Esophagus muscularis mucosa (tissue), 4 donors: Measurements from ENCODE around the gene ZNF511. TPM values are rescaled to one million over a fixed set of nuclear protein-coding genes. Genes with fewer than 3 reads are reported as not detected.

Source experiments
- DNase-seq: peaks from one replicate; pipeline ENCODE4 v3.0.0-alpha.2; 2017; ENCODE audit errors: extremely low spot score
- H3K27ac ChIP-seq, 4 donors: fragments of 200-600 bp; sonication (generic); replicated peaks in 1 of 4; 1 replicate in 3 of 4; 2 replicates in 1 of 4; pipeline ENCODE4 v1.5.1; 2016 to 2019; ENCODE audit warnings: mild to moderate bottlenecking in 1 of 4
- H3K27me3 ChIP-seq, 4 donors: fragments of 200-600 bp; sonication (generic); one replicate each; pipeline versions ENCODE4 v1.5.1 to v1.6.0; 2016 to 2019
- H3K36me3 ChIP-seq, 4 donors: fragments of 200-600 bp; sonication (generic); one replicate each; pipeline ENCODE4 v1.5.1; 2016 to 2019
- H3K4me1 ChIP-seq, 4 donors: fragments of 200-600 bp; sonication (generic); one replicate each; pipeline ENCODE4 v1.5.1; 2016 to 2019
- H3K4me3 ChIP-seq, 4 donors: fragments of 200-600 bp; sonication (generic); 1 replicate in 2 of 4; 2 replicates in 2 of 4; pipeline ENCODE4 v1.5.1; 2016 to 2019; ENCODE audit warnings: mild to moderate bottlenecking in 4 of 4, moderate library complexity in 1 of 4
- H3K9me3 ChIP-seq, 4 donors: fragments of 200-600 bp; sonication (generic); 1 replicate in 3 of 4; 2 replicates in 1 of 4; pipeline ENCODE4 v1.5.1; 2016 to 2019
- EP300 ChIP-seq: sonication (generic); formaldehyde crosslinking; IDR thresholded peaks from one replicate; pipeline ENCODE4 v1.6.1; 2017; ENCODE audit warnings: antibody characterized with exemption
- POLR2A ChIP-seq: fragments of 450-650 bp; IDR thresholded peaks from one replicate; pipeline ENCODE4 v1.6.1; 2017; ENCODE audit warnings: antibody characterized with exemption, moderate library complexity, mild to moderate bottlenecking, low read depth
- POLR2AphosphoS5 ChIP-seq, 2 donors: sonication (generic); formaldehyde crosslinking; IDR thresholded peaks; one replicate each; pipeline ENCODE4 v1.6.1; 2017; ENCODE audit warnings: antibody characterized with exemption in 2 of 2
- WGBS: methylation state at CpG from one replicate; pipeline ENCODE4 v1.1.5; 2018; 5-methylcytosine and 5-hydroxymethylcytosine counted together
- intact Hi-C: fragments of 100-400 bp; cut with DNase I; formaldehyde crosslinking; loops from one replicate; pipeline ENCODE4 v1.15.1; 2023
- total RNA-seq, 4 donors: library from RNA; depleted of rRNA; stranded (reverse); fragments of >200 nt; gene quantifications; one replicate each; pipeline versions ENCODE4 v1.1.0 to v1.2.1, GENCODE V29; 2016
- TF ChIP-seq, protein P1 (sequence below), 3 experiments: fragments of 200-600 bp in 2 of 3; fragments of 450-650 bp in 1 of 3; sonication (generic) in 2 of 3; IDR thresholded peaks; one replicate each; pipeline ENCODE4 v1.5.1; 2017 to 2019; ENCODE audit warnings: antibody characterized with exemption in 3 of 3, mild to moderate bottlenecking in 2 of 3, moderate library complexity in 1 of 3

ZNF511 gene
- total RNA-seq, 4 donors from 2014 or later = 22.9 to 34.8 (median 33.0) TPM

DNA sequence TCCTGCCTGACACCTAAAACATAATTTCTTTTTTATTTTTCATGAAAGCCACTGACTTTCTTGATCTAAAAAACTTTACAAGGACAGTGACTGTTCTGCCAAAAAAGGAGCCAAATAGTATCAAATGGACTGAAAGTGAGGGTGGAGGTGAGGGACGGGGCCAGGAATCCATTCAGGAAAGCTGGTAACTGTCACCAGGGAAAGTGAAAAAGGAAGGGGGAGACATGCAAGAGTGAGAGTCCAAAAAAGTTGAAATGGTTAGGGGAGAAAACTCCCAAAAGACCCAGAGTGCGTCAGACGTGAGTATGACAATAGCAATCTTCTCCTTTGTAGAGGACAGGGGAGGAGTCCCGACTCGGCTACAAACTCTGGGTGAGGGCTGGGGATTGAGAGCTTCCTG is 35.5 kb downstream of the ZNF511 start:
- Histone ChIP-seq H3K27me3 (peaks cover 0 to 95% (median 15%) of the 10 kb centered on the region in 4 donors), H3K4me3 (no peak overlapping the region), H3K27ac (no peak overlapping the region), H3K9me3 (no peaks in the 10 kb centered on the region), H3K36me3 (no peaks in the 10 kb centered on the region), H3K4me1 (peaks cover 0 to 4% (median 0%) of the 10 kb centered on the region in 4 donors)
- TF ChIP-seq POLR2AphosphoS5 (IDR thresholded peaks at IDR 0.05) (no peak), EP300 (no peak), POLR2A (no peak)
- TF ChIP-seq, protein P1, sequence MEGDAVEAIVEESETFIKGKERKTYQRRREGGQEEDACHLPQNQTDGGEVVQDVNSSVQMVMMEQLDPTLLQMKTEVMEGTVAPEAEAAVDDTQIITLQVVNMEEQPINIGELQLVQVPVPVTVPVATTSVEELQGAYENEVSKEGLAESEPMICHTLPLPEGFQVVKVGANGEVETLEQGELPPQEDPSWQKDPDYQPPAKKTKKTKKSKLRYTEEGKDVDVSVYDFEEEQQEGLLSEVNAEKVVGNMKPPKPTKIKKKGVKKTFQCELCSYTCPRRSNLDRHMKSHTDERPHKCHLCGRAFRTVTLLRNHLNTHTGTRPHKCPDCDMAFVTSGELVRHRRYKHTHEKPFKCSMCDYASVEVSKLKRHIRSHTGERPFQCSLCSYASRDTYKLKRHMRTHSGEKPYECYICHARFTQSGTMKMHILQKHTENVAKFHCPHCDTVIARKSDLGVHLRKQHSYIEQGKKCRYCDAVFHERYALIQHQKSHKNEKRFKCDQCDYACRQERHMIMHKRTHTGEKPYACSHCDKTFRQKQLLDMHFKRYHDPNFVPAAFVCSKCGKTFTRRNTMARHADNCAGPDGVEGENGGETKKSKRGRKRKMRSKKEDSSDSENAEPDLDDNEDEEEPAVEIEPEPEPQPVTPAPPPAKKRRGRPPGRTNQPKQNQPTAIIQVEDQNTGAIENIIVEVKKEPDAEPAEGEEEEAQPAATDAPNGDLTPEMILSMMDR (IDR thresholded peaks at IDR 0.05) = no peak
- 70% methylated on average over 5 of the region's 5 CpGs for WGBS
- DNase-seq = no peak
- intact Hi-C loops = no loop called here

DNA sequence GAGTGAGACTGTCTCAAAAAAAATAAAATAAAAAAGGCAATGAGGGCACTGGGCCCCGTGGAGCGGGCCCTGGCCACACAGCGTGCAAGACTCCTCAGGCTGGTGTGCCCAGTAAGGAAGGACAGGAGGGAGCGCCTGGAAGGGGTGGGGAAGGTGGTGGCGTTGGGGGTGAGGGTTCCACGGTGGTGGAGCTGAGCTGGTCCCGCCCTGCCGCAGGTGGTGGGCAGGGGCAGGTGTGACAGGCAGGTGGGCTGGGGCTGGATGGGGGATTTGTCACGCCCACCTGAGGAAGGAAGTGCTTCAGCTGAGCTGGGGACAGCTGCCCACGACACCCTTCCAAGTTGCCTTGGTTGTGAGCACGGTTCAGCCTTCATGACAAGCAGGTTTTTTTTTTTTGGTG is 37.7 kb downstream of the ZNF511 start:
- TF ChIP-seq, protein P1 (IDR thresholded peaks at IDR 0.05) = no peak
- TF ChIP-seq POLR2AphosphoS5 (IDR thresholded peaks at IDR 0.05) (no peak), EP300 (no peak), POLR2A (no peak)
- DNase-seq = no peak
- WGBS = 65% methylated on average over 11 of the region's 11 CpGs
- H3K4me3 ChIP-seq = no peak overlapping the region
- intact Hi-C loops = no loop called here
- H3K27me3 ChIP-seq = peaks cover 0 to 94% (median 15%) of the 10 kb centered on the region in 4 donors
- no peaks in the 10 kb centered on the region for H3K36me3 ChIP-seq
- peaks cover 0 to 4% (median 0%) of the 10 kb centered on the region in 4 donors for H3K4me1 ChIP-seq
- H3K27ac ChIP-seq = no peak overlapping the region
- no peaks in the 10 kb centered on the region for H3K9me3 ChIP-seq

DNA sequence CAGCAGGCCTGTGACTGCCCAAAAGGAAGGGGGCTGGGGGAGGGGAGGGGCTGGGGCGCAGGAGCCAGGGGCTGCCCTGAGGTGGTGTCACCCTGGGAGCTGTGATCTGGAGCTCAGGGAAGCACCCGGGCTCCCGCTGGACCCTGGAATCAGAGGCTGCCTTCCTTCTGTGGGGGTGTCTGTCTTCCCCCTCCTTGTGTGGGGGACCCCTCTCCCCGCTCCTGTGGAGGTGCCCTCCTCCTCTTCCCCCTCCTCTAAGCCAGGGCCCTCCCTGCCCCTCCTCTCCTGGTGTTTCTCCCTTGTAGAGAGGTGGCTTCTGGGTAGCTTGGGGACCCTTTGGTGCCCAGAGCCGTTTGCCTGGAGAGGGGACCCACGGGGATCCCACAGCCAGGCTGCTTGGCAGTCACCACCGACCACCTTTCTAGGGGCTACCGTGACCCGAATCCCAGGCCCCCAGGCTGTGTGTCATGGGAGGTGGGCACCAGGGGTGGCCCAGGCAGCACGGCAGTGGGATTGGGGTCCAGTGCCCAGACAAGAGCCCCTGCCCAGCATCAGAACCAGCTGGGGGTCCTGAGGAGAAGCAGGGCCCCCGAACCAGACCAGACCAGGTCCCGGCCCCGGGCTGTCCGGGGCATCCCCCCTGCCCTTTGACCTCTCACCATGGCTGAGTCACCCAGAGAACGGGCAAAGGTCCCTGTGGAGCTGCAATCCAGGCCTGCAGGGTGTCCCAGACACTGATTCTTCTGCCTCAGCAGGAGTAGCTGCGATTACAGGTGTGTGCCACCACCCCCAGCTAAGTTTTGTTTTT is 39.2 kb downstream of the ZNF511 start:
- H3K4me1 ChIP-seq = peaks cover 0 to 4% (median 0%) of the 10 kb centered on the region in 4 donors
- H3K4me3 ChIP-seq = no peak overlapping the region
- H3K27ac ChIP-seq = no peak overlapping the region
- H3K9me3 ChIP-seq = no peaks in the 10 kb centered on the region
- WGBS = 56% methylated on average over 8 of the region's 16 CpGs
- intact Hi-C loops = no loop called here
- no peaks in the 10 kb centered on the region for H3K36me3 ChIP-seq
- DNase-seq = no peak
- no peak for TF ChIP-seq POLR2A
- TF ChIP-seq, protein P1 (IDR thresholded peaks at IDR 0.05) = no peak
- TF ChIP-seq EP300 = no peak
- TF ChIP-seq POLR2AphosphoS5 (IDR thresholded peaks at IDR 0.05) = no peak
- H3K27me3 ChIP-seq = peaks cover 0 to 92% (median 15%) of the 10 kb centered on the region in 4 donors

- H3K36me3 ChIP-seq = no peaks in the 10 kb centered on the region
- TF ChIP-seq, protein P1 (IDR thresholded peaks at IDR 0.05) = no peak
- TF ChIP-seq POLR2AphosphoS5 (IDR thresholded peaks at IDR 0.05) (no peak), POLR2A (no peak), EP300 (no peak)
- no peaks in the 10 kb centered on the region for H3K9me3 ChIP-seq
- H3K4me1 ChIP-seq = peaks cover 0 to 4% (median 0%) of the 10 kb centered on the region in 4 donors
- H3K27ac ChIP-seq = no peak overlapping the region
- 80% methylated on average over 8 of the region's 8 CpGs for WGBS
- H3K27me3 ChIP-seq = peaks cover 0 to 91% (median 13%) of the 10 kb centered on the region in 4 donors
- no peak overlapping the region for H3K4me3 ChIP-seq
- intact Hi-C loops = no loop called here
- DNase-seq = no peak
Measured at GRCh38 chr10:133349160-133349568, 40.5 kb downstream of the ZNF511 start.
